HepG2 (cell line): ENCODE measurements around the gene CHIC2. TPM values are rescaled to one million over a fixed set of nuclear protein-coding genes. Genes with fewer than 3 reads are reported as not detected.
A peak's percentile ranks its signal among the peaks of the same experiment; 100 is the strongest.

Source experiments
- ARID5B ChIP-seq: IDR thresholded peaks from 2 replicates; pipeline ENCODE4 v1.4.0; 2020; ENCODE audit warnings: mild to moderate bottlenecking, missing genetic modification reagents
- ATF3 ChIP-seq: sonication (generic); formaldehyde crosslinking; IDR thresholded peaks from 2 replicates; pipeline ENCODE4 v1.4.0; 2020; ENCODE audit warnings: missing genetic modification reagents
- ATF4 ChIP-seq, 2 experiments: fragments of 450-650 bp in 1 of 2; sonication (generic) in 1 of 2; formaldehyde crosslinking; IDR thresholded peaks; 2 replicates each; pipeline versions ENCODE4 v1.5.0 to v1.8.0; 2020 to 2022; ENCODE audit warnings: mild to moderate bottlenecking in 1 of 2, missing genetic modification reagents in 1 of 2
- CEBPG ChIP-seq: IDR thresholded peaks from 2 replicates; pipeline ENCODE4 v1.6.1; 2016
- ELF3 ChIP-seq: IDR thresholded peaks from 2 replicates; pipeline ENCODE4 v1.6.1; 2016; ENCODE audit warnings: missing genetic modification reagents, missing compliant biosample characterization
- EP300 ChIP-seq, 3 experiments: sonication (generic) in 1 of 3; formaldehyde crosslinking in 1 of 3; IDR thresholded peaks; 2 replicates each; pipeline versions ENCODE4 v1.5.1 to v1.6.1; 2011 to 2020; ENCODE audit warnings: low read depth in 2 of 3, low read length in 2 of 3, borderline replicate concordance in 1 of 3, improper control_type of control experiment in 1 of 3, mild to moderate bottlenecking in 1 of 3, missing genetic modification reagents in 1 of 3, moderate library complexity in 1 of 3
- ETV5 ChIP-seq: IDR thresholded peaks from 2 replicates; pipeline ENCODE4 v1.6.1; 2018; ENCODE audit warnings: missing biosample characterization, missing genetic modification reagents, inconsistent platforms, borderline replicate concordance
- HOMEZ ChIP-seq: IDR thresholded peaks from 2 replicates; pipeline ENCODE4 v1.6.1; 2016; ENCODE audit warnings: low read depth
- MAFF ChIP-seq: IDR thresholded peaks from 2 replicates; pipeline ENCODE4 v1.6.1; 2011; ENCODE audit warnings: low read depth, low read length, improper control_type of control experiment
- RCOR2 ChIP-seq: IDR thresholded peaks from 2 replicates; pipeline ENCODE4 v1.6.1; 2016; ENCODE audit warnings: missing biosample characterization, missing genetic modification reagents
- TEAD3 ChIP-seq: optimal IDR thresholded peaks from 2 replicates; pipeline ENCODE3; 2016; ENCODE audit warnings: borderline replicate concordance
- ZNF253 ChIP-seq: sonication (generic); formaldehyde crosslinking; IDR thresholded peaks from 2 replicates; pipeline ENCODE4 v1.8.0; 2022; ENCODE audit warnings: mild to moderate bottlenecking, missing genetic modification reagents, borderline replicate concordance
- ZNF335 ChIP-seq: sonication (generic); formaldehyde crosslinking; IDR thresholded peaks from 2 replicates; pipeline ENCODE4 v1.4.0; 2020; ENCODE audit warnings: missing genetic modification reagents
- polyA plus RNA-seq, 8 experiments: library from polyadenylated mRNA; depleted of rRNA in 3 of 8; stranded (reverse) in 7 of 8; unstranded in 1 of 8; fragments of >200 nt; fragmentation: Illumina TruSeq in 4 of 8; extraction: Trizol in 4 of 8; gene quantifications; 2 replicates each; pipeline versions ENCODE4 v1.2.1 to v1.2.3, GENCODE V29; 2011 to 2016; ENCODE audit warnings: low read depth in 4 of 8, missing spikeins in 1 of 8, mixed read lengths in 1 of 8; ENCODE audit not compliant: insufficient read depth in 1 of 8
- total RNA-seq, 5 experiments: library from RNA; depleted of rRNA; stranded (reverse); fragments of >200 nt; fragmentation: Illumina TruSeq; extraction: Trizol; gene quantifications; 2 replicates each; pipeline ENCODE4 v1.2.3, GENCODE V29; 2016; ENCODE audit warnings: low read depth in 1 of 5

The CHIC2 gene
- total and polyA plus RNA-seq, 2 of the 13 experiments (the other 11 are each of a cell fraction or from before 2014, with no cell fraction given) = 10.0 to 17.2 TPM

GRCh38 chr4:54085284-54085683 is 20.9 kb upstream of the CHIC2 start (continued):
- TF ChIP-seq ZNF253 (no peak), ELF3 (CRISPR knock-in tag) (0 out of 2 replicates have a peak, but pooled peaks have one; percentile 37), ETV5 (peak; percentile 47; the same call in 1 of the 2 replicates), TEAD3 (peak; percentile 25), ATF3 (peak; percentile 76; the same call in 1 of the 2 replicates), EP300 (IDR thresholded peaks at IDR 0.05; ENCODE audit: low read depth in 2 of 2, low read length in 2 of 2) (peak in 1 of 2 experiments; percentile 32; a peak in 1 of 4 replicates), EP300 (CRISPR knock-in tag; IDR thresholded peaks at IDR 0.05; ENCODE audit: borderline replicate concordance) (no peak), HOMEZ (0 out of 2 replicates have a peak, but pooled peaks have one; percentile 13), ARID5B (CRISPR knock-in tag) (peak; percentile 80), ATF4 (CRISPR knock-in tag; IDR thresholded peaks at IDR 0.05) (no peak), MAFF (peak; percentile 25; the same call in 1 of the 2 replicates), CEBPG (CRISPR knock-in tag) (peak; percentile 82), ZNF335 (CRISPR knock-in tag) (no peak), RCOR2 (CRISPR knock-in tag) (peak; percentile 42; the same call in 1 of the 2 replicates)
